Activated naive CD4-positive, alpha-beta T cell treated with Interleukin-2 at 50 U/mL for 16 hours (primary cell): ENCODE data around the gene FOXP4.
A peak's percentile ranks its signal among the peaks of the same experiment; 100 is the strongest.

Experiments used
- DNase-seq: peaks from one replicate; pipeline ENCODE4 v3.0.0-alpha.2; 2020

The FOXP4 gene, protein sequence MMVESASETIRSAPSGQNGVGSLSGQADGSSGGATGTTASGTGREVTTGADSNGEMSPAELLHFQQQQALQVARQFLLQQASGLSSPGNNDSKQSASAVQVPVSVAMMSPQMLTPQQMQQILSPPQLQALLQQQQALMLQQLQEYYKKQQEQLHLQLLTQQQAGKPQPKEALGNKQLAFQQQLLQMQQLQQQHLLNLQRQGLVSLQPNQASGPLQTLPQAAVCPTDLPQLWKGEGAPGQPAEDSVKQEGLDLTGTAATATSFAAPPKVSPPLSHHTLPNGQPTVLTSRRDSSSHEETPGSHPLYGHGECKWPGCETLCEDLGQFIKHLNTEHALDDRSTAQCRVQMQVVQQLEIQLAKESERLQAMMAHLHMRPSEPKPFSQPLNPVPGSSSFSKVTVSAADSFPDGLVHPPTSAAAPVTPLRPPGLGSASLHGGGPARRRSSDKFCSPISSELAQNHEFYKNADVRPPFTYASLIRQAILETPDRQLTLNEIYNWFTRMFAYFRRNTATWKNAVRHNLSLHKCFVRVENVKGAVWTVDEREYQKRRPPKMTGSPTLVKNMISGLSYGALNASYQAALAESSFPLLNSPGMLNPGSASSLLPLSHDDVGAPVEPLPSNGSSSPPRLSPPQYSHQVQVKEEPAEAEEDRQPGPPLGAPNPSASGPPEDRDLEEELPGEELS

DNA sequence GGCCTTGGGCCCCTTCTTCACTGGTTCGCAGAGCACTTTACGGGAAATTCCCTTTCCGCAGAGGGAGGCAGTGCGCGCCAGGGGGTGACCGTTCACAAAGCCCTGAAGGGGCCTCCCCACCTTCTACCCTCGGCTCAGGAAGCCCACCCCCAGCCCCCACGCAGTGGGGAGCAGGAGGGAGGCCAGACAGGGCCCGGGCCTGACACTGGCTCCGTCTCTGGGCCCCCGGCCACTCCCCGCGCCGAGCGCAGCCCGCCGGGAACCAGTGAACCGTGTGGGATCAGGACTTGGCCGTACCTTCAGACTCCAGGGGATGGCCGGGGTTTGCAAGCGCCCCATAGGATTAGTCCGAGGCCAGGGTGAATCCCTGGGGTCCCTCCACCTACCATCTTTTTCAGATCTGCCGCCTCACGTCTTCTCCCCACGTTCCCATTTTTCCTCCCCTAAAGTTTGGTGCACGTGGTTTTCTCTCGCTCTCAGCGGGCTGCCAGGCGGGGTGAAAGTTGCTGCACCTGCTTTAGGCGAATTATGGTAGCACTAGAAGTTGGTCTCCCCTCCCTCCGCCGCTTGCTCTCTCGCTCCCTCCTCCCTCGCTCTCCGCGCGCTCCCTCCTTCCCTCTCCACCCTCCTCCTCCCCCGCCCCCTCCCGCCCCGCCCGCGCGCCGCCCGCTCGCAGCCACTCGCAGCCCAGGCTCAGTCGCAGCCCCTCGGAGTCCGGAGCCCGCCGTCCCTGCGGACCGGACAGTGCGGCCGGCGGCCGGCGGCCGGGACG is at the start of gene FOXP4:
TSS of gene FOXP4 (plus strand) at position 679 of the 772 bp plus-strand sequence. CDS start 19,380 bp downstream, outside the sequence.
- peak; percentile 86 for DNase-seq

DNA sequence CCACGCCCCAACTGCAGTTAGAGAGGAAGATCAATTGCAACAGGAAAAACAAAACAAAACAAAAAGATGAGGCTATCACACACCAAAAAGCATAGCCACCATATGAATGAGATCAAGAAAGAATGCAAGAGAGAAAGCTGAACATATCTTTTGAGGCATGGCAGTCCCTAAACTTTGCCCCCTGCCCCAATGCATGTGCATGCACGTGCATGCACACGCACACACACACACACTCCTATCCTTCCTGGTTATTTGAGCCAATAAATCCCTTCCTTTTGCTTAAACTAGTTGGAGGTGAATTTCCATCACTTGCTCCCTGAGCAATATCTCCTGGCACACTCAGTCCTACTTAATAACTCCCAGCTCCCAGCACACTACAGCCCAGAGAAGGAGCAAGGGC is 48.6 kb upstream of the FOXP4 start:
- DNase-seq = no peak

DNA sequence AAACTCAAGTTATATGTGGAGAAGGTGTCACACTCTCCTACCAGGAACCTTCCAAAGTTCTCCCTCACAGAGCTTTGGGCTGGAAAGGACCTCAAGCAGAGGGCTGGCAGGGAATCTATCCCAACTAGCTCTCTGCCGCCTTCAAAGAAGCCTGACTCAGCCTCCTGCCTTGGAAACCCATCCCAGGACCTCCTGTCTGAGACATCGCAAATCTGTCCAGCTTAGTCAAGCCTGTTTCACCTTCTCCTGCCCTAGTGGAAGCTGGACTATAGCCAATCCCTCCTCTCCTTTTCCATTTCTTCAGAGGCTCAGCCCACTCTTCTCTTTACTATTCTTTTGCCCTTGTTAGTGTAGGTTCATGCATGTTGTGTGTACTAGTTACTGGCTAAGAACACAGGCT is 48.2 kb upstream of the FOXP4 start:
- no peak for DNase-seq

DNA sequence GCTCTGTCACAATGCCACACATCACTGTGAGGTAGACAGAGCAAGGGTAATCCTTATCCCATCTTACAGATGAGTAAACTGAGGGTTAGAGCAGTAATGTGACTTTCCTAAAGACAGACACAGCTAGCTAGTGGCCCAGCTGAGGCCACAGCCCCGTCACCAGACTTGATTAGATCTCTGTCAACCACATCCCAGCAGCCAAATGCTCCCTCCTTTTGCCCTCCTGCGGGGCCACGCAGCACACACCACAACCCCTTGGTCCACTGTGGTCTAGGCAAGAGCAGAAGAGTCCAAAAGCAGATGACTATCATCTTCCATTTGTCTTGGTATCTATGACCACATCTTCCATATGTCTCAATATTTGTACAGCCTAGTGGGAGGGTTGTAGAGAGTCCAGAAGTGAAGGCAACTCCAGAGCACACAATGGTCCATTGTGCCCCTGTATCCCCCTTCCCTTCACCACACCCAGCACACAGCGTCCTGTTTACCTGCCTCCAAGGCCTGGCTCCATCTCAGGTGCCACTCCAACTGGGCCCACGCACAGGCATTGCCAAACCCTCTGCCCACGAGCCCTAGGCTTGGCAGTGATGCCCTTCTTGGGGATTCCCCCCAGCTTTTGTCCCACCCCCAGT is 47.1 kb upstream of the FOXP4 start:
- no peak for DNase-seq

DNA sequence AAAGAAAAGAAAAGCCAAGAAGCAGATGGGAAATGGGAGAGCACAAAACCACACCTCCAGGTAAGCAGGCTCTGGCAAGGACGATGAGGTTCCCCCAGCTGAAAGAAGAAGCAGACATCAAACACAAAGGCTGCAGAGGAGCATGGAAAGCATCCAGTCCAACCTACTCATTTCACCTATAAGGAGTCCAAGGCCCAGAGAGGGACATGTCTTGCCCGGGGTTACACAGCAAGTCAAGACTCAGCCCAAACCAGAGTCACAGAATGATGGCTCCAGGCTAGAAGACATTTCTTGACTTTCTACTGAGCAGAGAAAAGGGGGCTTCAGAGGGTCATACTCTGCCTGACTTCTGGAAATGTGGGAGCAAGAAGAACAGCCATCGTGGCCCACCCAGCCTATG is 45.6 kb upstream of the FOXP4 start:
- no peak for DNase-seq

DNA sequence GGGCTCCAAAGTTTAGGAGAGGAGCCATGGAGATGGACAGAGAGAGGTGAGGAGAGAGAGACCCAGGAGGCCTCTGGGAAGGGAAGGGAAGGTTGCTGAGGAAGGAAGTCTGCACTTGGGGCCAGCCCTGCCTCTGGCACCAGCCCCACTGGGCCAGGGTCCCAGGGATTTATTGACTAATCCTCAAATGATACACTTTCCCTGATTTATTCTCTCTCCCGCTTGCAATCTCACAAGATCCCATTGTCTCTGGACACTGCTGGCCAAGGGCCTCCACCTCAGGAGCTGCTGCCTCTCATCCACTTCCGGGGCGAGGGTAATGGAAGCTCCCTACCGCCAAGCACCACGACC is 43.6 kb upstream of the FOXP4 start:
- DNase-seq = no peak

DNA sequence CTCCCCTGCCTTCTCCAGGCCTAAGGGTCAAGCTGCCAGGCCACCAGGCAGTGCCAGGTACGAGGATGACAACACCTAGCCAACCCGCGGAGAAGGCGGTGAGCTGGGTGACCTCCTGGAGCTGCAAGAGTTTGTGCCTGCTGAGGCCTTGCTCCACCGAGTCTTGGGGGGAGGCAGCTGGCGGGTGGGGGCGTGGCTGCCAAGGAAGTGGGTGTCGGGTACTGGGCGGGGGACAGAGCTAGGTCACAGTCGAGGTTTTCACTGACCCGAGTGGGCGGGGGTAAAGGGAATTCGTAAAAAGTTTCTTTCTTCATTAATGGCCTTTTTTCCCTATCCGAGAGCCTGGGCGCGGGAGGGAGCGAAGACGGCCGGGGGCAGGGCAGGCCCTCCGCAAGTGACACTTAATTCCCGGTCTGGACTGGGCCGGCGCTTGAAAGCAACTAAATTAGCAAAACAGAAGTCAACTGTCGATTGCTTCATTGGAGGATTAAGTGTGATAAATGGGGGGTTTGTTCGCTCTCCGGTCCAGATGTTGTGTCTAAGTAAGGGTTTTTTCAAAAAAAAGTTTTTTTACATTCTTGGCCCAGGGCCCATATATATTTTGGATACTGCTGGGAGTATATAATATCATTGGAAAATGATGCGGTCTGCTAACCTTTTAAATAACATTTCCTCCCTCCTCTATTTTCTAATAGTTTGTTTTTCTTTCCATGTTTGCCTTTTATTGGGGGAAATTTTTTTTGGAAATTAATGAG is 43.1 kb upstream of the FOXP4 start:
- DNase-seq = no peak

DNA sequence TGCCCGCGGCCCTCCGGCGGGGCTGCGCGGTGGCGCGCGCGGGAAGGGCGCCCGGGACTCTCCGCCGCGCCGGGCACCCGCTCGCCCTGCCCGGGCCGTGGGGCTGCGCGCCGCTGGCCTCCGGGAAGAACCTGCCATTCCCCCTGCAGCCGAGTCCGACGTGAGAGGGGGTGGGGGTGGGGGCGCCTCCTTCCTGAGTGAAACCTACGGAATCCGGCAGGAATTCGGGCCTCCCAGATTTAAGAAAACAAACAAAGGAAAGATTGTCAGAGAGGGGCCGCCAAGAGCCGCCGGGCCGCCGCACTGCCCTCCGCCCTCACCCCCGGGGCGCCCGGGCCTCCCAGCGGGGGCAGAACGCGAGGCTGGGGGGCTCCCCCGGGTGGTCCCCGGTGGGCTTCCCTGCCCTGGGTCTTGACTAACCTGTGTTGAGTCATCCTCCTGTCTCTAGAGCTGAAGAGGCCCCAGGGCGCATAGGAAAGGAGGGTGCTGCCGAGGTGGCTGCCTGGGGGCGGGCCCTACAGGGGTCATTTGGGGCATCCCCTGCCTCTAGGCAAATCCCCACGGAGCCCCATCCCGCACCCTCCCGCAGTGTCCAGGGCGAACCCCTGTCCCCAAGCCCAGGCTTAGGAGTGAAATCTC is 42.2 kb upstream of the FOXP4 start:
- no peak for DNase-seq

DNA sequence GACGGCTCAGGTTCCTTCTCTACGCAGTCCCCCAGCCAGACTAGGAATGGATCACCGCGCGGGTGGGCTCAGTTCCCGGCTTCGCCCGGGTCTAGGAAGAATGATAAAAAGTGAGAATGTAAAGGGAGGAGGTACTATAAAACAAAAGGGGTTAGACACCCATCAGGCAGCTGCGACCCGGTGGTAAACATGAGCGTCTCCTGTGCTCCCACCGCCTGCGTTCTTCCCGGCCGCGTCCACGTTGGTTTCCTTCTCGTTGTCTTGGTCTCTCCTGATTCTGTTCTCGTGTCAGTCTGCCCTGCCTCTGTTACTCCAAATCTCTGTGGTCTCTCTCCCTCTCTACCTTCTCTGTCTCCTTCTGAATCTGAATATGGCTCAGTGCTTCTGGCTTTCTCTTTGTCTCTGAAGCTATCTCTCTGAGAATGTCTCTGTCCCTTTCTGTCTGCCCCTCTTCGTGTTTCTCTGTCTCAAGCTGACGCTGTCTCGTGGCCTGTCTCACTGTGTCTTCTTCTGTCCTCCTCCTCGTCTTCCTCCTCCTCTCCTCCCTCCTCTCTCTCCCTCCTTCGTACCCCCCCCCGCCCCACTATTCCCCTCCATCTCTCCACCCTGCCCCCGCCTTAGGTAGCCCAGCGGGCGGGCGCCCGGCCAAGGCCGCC is 41.6 kb upstream of the FOXP4 start:
- no peak for DNase-seq

DNA sequence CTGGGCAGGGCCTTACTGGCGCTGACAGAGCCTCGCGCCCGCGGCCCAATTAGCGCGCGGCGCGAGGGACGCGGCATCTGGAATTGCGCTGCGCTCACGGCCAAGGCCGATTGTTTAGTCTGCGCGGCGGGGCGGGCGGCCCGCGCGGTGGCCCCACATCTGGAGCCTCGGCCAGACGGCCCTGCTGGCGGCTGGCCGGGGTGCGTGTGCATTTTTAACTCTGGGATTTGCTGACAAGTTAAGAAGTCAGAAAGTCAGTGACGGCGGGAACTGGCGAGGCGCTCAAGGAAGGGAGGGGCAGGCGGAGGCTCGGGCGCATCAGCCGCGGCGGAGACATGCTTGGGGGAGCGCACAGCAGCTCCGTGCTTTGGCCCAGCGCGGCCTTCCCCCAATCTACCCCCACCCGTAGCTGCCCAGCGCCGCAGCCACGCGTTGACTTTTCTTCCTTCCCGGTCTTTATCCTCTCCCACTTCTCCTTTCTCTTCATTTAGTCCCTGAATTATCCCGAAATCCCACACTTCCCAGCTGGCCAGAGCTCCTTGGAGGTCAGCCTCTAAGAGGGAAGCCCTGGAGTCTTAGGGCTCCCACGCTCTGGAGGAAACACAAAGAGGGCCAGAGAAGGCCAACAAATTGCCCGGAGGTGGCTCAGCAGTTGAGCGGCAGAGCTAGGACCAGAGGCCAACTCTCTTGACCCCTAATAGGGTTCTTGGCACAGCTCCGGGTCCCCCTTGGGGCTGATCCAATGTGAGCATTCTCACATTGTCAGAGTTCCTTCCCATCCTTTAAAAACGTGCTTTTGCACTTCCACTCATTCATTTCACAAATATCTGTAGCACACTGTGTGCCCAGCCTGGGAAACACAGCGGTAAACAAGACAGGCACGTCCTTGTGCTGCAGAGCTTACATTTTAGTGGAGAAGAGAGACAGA is 40.8 kb upstream of the FOXP4 start:
- DNase-seq = peak; percentile 21

DNA sequence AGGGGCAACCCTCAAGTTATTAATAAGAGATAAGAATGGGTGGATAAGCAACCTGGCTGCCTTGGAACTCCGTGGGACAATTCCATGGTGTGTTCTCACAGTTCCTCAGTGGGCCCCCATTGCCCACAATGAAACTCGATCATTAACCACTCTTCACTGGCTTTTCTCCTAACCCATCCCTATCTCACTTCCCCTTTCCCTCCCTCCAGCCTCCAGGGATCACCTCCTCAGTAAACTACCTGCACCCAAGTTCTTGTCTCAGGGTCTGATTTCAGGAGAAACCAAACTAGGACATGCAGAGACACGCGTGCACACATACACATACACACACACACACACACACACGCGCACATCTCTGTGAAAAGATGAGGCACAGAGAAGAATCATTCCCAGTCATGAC is 37.7 kb upstream of the FOXP4 start:
- no peak for DNase-seq

DNA sequence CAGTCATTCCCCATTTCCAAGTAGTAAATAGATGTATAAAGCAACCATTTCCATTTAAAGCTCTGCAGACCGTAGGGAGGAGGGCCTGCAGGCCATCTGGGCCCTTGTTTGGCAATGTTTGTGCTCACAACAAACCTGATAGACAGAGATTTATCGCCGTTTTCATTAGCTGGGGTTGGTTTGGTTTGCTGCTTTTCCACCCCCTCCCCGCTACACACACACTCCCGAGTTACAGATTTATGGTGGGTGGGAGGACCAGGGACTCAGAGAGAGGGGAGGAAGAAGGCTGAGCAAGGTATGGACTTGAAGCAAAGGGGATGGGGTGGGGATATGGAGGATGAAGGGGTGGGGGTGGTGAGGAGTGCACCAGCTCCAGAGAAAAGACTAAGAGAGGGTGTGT is 36.6 kb upstream of the FOXP4 start:
- DNase-seq = no peak

DNA sequence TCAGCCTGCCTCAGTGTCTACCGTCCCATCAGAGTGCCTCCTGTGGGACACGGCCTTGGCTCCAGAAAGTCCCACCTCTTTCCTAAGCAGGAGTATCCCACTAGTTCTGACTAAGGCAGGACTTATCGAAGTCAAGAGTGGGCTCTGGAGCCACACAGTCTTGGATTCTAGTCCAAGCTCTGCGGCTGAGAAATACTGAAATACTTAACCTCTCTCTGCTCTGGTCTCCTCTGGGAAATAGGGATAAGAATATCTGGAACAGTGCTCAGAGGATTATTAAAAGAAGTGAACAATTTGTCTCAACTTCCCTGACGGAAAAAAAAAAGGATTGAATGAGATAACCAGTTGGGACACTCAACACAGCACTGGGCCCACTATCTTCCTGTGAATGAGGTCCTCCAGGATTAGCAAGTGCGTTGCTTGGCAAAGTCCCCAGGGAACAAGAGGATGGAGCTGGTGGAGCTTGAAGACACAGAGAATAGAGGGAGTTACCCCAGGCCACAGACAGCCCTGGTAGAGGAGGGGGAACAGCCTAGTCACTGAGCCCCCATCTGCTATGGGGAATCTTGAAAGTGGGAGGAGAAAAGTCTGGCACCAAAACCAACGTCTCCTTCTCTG is 34.6 kb upstream of the FOXP4 start:
- no peak for DNase-seq

DNA sequence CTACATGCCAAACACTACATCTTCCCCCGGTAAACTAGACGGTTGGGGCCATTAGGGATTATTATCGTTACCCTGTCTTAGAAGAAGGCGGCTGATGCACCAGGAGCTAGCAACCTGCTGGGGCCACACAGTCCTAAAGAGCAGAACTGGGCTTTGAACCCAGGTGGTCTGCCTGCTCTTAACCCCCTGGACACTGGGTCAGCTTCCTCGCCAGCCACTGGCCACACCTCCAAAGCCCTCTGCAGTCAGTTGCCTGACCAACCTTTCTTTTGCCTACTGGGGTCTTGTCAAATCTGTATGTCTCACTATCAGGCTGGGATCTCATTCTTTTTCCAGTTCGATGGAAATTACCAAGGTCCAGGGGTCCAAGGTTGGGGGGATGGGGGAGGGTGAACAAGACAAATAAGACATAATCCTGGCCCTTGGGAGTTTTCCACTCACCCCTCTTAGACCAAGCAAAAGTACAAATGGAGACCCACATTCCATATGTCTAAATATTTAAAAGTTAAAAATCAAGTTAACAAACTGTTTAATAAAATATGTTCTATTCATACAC is 34.0 kb upstream of the FOXP4 start:
- DNase-seq = no peak

DNA sequence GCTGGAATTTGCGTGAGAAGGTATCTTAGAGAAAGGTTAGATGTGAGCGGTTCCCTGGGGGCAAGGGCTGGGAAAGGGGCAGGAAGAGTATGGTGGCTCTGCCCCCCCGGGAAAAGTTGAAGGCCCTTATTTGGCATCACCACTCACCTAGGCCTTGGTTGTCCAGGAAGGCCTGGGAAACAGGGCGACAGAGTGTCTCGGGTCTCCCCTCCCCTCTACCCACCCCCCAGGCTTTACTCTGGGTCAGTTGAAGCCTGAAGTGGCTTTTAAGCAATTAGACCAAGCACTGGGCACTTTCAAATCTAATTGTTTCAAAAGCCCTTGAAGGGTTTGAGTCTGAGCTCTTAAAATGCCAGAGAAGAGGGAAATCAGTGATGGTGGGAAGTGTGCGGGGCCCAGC is 30.2 kb upstream of the FOXP4 start:
- DNase-seq = no peak

DNA sequence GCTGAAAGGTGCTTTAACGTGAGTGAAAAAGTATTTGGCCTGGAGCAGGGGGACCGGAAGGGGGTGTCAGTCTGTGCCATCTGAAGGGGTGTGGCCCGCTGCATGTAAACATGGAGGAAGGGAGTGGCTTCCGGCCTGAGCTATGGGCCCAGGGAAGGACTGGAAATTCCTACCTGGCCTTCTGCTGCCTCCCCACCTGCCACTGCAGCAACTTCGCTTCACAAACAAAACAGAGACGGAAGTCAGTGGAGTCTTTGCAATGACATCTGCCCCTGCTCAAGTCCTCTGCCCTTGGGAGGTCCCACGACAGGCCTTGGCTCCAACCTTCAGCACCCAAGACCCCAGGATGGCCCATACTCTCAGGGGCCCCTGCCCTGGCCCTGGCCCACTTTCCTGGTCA is 28.1 kb upstream of the FOXP4 start:
- no peak for DNase-seq

DNA sequence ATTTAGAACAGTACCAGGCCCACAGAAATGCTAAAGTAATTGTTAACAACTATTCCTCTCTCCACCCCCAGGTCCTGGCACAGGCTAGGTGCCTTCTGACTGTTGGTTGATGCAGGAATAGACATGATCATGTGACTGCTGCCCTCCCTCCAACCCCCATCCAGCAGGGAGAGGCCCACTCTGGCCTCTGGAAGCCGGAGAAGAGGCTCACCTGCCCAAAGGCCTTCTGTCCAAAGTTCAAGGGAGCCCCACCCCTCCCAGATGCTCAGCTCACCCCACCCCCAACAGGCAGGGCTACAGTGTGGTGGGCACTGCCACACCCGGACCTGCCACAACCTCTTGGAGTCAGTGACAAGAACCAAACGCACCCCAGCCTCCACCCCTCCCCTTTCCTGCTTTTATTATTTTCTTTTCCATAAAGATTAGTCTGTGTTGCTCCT is 26.9 kb upstream of the FOXP4 start:
- no peak for DNase-seq

DNA sequence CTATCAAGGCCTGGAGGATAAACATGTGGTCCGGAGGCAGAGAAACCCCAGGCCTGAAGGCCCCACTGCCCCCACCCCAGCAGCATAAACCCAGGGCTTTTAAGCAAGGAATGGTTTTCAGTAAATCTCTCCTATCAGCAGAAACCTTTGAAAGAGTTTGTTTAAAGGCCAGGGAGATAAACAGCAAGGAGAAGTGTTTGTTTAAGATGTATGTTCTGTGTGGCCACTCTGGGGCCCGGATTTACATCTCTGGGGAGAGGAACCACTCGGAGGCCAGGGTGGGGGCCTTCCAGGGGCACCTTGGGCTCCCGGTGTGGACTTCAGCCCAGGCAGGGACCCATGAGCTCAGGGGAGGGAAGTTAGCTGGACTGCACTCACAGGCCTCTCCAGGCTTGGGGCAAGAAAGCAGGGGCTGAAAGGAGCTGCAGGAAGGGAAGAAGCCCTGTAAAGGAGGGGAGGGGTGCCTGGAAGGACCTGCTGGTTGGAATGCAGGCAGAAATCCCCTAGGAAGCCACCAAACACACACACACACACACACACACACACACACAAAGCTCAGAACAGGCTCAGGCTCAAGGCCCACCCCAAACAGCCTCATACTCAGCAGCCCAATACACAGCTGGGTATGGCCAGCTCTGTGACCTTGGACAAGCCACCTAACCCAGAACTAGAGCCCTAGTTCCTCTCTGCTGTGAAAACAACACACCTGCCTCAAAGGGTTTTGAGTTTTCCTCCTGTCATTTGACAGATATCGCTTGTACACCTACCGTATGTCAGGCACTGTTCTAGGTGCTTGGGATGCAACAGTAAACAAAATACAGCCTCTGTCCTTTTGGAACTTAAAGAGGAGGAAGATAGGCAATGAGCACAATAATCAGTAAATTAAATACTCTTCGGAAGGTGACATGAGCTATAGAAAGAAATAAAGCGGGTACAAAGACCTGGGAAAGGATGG is 26.2 kb upstream of the FOXP4 start:
- DNase-seq = no peak
